NCI-H748 treated with DMSO at 0.1 percent for 48 hours (cell line): ENCODE data around the gene MPST.
A peak's percentile ranks its signal among the peaks of the same experiment; 100 is the strongest.

Source experiments
- DNase-seq: peaks from one replicate; lab custom pipeline; 2025; lab: John Stamatoyannopoulos, UW

Gene MPST

GRCh38 chr22:37000676-37001534, 18.6 kb upstream of the MPST start:
- DNase-seq: no peak

DNA sequence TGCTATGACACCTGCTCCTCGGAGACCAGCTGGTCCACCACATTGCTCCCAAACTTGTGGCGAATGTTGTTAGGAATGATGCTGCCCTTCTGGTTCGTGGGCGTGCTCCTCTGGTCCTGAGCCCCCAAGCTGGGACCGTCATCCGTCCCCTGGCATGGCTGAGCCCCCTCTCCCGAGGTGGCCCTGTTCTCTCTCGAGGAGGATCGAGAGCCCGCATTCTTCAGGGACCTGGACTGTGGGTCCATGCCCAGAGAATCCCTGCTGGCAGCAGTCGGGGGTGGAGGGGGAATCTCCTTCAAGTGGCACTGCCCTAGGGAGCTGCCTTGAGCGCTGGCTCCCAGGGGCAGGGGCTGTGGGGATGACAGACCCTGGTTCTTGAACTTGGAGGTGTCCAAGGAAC, 17.7 kb upstream of the MPST start:
- no peak for DNase-seq

DNA sequence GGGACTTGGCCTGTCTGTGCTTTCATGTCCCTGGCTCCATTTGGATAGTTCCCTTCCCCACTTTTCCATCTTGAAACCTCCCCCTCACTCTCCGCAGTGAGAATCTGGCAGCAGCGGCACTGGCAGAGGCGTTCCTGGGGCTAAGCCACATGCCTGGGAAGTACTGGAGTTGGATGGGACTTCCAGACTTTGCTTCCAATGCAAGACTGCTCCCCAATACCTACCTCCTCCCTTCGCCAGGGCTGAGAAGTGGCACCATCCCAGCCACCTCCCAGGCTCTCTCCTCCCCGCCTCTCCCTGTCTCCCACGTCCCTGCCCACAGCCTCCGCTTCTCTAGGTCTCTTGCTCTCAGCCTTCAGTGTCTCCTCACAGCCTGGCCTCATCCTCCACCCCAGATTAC, 16.9 kb upstream of the MPST start:
- no peak for DNase-seq

DNA sequence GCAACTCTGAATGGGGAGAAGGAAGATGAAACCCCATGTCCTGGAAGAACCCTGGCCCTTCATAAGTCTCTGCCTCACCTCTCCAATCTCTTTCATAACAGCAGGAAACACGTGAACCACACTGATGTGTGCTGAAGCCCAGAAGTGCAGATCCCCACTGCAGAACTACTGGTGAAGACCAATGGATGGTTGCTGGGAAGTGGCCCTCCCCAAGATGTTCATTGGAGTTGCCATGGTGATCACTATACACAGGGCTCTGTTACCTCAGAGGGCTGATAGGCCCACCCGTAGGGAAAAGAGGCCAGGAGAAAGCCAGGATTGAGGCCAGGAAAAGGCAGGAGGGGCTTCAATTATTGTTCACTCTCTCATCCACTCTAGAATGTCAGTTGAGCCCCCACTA, 11.9 kb upstream of the MPST start:
- DNase-seq: peak; percentile 2

DNA sequence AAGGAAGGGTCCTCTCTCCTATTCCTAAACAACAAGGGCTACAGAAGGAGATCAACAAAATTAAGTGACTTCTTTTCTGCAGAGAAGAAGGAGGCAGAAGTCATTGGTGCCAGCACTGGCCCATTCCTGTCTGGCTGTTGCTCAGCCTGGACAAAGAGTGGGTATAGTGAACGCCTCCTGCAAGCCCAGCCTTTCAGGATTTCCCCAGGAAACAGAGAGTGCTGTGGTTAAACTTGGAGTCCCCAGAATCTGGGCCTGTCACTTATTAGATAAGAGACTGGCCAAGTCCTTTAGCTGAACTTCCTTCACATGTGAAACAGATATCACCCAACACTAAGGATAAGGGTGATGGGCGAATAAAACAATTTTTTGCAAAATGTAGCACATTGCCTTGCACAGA, 11.2 kb upstream of the MPST start:
- DNase-seq: no peak

DNA sequence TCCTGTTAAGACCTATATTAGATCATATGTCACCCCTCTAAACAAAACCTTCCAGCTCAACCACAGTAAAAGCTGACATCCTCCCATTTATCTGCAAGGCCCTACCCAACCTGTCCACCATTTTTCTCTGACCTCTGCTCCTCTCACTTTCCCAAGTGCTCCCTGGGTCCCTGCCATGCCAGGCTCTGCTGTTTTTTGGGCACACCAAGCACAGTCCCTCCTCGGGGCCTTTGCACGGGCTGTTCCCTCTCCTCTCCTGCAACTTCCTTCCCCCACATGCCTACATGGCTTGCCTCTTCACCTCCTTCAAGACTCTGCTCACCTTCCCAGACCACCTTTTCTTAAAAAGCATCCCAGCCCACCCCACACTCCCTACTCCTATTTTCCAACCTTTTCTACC, 10.1 kb upstream of the MPST start:
- DNase-seq: no peak

GRCh38 chr22:37010174-37010573, 9.4 kb upstream of the MPST start:
- no peak for DNase-seq

DNA sequence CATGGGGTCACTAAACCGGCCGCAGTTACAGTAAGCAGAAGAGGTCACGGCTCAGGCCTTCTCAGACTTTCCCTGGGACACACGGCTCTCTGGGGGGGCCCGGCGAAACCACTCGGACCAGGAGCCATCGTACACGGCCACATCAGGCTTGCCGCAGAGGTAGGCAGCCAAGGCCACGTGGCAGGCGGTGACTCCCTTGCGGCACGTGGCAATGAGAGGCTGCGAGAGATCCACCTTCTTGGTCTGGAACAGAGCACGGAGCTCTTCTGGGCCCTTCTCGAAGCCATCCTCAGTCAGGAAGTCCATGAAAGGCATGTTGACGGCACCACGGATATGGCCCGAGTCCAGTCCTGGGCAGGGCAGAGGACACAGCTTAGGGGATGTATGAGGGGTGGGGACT, 8.6 kb upstream of the MPST start:
- no peak for DNase-seq

DNA sequence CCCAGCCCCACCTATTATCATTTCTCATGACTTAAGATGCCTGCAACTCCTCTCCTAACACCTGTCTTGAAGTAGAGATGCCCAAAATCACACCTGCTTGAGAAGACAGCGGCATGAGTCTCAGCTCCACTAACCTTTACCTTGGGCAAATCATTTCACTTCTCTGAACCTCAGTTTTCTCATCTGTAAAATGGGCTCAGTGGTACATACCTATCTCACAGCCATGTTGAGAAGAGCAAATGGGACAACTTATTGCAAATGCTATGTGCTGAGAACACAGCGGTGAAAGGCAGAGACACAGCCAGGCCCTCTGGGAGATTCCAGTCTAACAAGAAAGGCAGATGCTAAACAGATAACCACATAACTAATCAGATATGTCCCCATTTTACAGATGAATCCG, 8.1 kb upstream of the MPST start:
- DNase-seq: no peak

GRCh38 chr22:37012262-37012904, 7.2 kb upstream of the MPST start:
- DNase-seq: no peak

DNA sequence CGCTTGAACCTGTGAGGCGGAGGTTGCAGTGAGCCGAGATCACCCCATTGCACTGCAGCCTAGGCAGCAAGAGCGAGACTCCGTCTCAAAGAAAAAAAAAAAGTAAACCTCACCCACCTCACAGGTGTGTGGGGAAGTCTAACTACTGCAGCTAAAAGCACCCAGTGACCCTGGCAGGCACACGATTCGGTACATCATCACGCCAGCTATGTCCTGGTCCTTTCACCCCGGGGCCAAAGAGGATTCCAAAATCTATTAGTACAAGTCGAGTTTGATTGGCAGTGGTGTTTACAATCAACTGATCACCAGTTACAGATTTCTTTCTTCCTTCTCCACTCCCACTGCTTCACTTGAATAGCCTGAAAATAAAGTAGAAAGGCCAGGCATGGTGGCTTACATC, 6.6 kb upstream of the MPST start:
- no peak for DNase-seq

DNA sequence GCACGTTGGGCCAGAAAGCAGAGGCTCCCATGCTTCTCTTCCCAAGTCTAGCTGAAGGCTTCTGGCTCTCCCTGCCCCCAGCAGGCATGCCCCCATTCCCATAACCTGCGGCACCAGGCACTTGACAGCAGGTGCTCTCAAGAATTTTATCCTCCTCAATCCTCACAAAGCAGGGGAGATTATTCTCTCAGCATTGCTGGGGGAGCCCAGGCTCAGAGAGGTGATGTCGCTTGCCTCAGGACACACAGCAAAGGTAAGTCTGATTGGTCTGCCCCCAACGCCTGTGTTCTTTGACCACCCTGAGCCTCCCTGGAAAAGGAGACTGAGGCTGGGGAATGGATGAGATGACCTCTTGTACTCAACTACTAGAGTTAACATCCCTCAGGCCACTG, 5.1 kb upstream of the MPST start:
- DNase-seq: no peak

DNA sequence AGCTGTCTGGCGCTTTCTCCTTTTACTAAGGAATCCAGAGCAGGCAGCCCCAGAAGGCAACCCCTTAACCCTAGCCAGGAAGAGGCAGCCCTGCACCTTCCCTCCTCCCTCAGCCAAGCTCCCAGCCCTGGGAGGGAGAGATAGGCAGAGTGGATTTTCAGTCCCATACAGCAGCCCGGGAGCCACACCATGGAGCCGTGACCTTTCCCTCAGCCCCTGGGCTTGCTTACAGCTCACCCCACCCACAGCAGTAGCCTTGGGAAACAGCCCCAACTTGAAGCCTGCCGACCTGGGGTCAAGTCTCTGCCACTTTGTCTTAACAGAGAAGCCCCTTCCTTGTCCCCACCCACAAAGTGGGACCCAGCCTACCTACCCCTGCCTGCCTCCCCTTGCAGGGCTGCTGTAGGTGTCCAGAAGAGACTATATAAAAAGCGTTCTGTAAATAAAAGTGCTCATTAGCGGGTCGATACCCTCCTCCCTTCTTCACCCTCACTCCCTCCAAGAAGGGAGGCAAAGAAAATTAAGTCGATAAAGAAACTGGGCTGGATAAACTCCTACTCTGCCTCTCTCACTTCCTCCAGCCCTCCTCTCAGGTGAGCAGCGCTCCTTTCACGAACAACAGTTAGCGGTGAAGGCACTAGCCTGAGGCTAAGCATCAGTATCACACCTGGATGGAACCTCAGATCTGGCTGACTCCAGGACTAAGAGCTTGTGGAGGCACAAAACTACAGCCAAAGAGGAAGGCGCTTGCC, 4.5 kb upstream of the MPST start:
- DNase-seq: no peak

DNA sequence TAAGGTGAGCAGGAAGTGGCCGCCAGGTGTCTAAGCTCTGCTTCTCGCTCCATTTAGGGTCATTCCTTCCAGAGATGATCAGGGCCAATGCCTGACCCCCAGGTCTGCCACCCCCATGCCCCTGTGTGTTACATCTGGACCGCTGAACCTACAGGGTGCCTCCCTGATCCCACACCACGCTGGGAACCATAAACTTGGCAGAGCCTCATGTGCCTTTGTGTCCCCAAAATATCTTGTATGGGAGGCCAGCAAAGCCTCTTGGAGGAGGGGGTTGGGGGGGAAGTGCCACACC, 4.0 kb upstream of the MPST start:
- DNase-seq: no peak

GRCh38 chr22:37016134-37016910, 3.2 kb upstream of the MPST start:
- no peak for DNase-seq

GRCh38 chr22:37017356-37017755, 2.2 kb upstream of the MPST start:
- no peak for DNase-seq

DNA sequence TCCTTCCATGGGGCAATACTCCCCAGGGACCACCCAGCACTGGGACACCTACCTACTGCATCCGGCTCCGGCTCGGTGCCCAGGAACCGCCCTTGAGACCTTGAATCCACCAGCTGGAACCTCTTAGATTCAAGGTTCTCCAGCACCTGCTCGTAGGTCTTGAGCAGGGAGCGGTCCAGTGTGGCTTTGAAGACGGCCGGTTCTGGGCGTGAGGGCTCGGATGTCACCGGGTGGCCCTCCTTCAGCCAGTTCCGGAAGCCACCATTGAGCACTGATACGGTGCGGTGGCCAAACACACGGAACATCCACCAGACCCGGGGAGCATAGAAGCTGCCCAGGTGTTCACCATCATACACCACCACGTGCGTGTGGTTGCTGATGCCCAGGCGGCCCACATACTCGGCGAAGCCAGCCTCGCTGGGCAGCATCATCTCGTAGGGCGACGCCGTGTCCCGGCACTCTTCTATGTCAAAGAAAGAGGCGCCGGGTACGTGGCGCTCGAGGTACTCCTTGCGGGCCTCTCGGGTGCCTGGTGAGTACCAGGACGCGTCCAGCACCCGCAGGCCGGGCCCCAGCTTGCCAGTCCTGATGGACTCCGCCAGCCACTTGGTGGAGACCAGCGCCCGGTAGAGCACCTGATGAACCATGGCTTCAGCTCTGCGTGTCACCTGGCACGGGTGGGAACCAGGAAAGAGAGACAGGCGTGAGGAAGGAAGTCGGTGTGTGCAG, 1.3 kb upstream of the MPST start:
- no peak for DNase-seq

DNA sequence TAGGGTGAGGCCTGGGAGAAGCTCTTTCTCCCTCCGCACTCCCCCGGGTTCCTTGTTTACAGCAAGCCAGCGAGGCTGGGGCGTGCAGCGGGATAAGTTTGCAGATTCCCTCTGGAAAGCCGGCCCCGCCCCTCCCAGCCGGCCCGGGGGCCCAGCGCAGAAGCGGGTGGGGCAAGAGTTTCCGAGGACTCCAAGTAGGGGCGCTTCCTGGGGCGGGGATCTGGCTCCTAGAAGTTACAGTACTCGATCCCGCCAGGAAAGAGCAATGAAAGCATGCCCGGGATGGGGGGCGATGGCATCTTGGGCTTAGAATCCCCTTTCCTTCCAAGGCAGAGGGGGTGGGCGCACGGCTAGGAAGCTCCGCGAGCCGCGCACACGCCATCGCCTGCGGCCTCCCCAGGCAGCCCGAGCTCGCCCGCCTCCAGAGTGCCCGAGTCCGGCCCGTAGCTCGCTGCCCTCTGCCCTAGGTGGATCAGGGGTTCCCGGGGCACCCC, 680 bp upstream of the MPST start:
- no peak for DNase-seq

DNA sequence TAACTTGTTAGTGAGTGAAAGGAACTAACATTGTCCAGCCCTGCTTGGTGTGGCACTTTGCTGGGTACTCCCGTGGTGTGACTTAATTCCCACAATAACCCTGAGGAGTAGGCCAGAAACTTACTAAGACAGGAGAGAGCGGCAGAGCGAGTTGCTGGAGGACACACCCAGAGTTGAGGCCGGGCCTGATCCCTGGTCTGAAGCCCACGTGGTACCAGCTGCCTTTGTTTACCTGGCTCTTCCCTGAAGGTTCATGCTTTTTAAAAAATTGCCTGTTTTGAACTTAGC, 594 bp downstream of the MPST start:
- no peak for DNase-seq

- DNase-seq: no peak
Measured at GRCh38 chr22:37021041-37021440, 1.5 kb downstream of the MPST start.

GRCh38 chr22:37021710-37022482, 2.4 kb downstream of the MPST start:
- DNase-seq: no peak
